Measurements from ENCODE around the gene PLA2G12A. TPM values are rescaled to one million over a fixed set of nuclear protein-coding genes. Genes with fewer than 3 reads are reported as not detected.

The PLA2G12A gene
- polyA plus RNA-seq, 1 of the 3 experiments (the other 2 are of a cell fraction) = 7.9 TPM

DNA sequence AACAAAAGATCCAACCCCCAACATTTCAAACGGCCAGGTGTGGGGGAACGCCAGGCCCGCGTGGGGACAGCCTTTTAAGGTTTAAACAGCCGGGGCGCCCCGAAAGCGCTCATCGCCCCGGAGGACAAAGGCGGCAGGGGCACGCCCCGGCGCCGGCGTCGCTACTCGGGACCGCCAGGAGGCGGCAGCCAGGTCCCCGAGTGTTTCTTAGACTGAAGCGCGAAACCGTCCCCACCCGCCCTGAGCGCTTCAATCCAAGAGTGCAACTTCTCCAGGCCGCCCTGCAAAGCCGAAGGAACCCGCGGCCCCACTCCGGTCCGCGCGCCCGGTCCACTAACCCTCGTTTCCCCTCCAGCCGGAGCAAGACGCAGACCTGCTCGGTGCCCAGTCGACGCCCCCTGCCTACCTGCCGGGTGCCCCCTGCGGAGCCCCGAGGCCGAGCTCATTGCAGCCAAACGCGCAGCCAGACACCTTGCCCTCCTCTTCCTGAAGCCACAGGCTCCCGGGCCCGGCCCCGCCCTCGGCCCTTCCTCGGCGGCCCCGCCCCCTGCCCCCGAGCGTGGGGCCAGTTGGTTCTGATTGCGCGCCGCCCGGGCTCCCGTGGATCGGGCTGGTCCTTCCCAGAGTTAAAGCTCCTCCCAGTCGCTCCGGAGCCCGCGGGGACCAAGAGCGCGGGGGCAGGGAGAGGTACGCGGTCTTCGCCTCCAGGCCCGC is 26.8 kb downstream of the PLA2G12A start, which contains the start of gene CASP6 (continued):
- TF ChIP-seq, protein P1, sequence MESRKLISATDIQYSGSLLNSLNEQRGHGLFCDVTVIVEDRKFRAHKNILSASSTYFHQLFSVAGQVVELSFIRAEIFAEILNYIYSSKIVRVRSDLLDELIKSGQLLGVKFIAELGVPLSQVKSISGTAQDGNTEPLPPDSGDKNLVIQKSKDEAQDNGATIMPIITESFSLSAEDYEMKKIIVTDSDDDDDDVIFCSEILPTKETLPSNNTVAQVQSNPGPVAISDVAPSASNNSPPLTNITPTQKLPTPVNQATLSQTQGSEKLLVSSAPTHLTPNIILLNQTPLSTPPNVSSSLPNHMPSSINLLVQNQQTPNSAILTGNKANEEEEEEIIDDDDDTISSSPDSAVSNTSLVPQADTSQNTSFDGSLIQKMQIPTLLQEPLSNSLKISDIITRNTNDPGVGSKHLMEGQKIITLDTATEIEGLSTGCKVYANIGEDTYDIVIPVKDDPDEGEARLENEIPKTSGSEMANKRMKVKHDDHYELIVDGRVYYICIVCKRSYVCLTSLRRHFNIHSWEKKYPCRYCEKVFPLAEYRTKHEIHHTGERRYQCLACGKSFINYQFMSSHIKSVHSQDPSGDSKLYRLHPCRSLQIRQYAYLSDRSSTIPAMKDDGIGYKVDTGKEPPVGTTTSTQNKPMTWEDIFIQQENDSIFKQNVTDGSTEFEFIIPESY (IDR thresholded peaks at IDR 0.05; ENCODE audit: borderline replicate concordance, low read depth) = no peak
- TF ChIP-seq POLR2AphosphoS5 (IDR thresholded peaks at IDR 0.05; ENCODE audit: low read depth, low read length) = peak; percentile 51; the same call in 1 of the 2 replicates
- TF ChIP-seq JUND (IDR thresholded peaks at IDR 0.05) = no peak
- TF ChIP-seq, protein P2, sequence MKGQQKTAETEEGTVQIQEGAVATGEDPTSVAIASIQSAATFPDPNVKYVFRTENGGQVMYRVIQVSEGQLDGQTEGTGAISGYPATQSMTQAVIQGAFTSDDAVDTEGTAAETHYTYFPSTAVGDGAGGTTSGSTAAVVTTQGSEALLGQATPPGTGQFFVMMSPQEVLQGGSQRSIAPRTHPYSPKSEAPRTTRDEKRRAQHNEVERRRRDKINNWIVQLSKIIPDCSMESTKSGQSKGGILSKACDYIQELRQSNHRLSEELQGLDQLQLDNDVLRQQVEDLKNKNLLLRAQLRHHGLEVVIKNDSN (IDR thresholded peaks at IDR 0.05; ENCODE audit: borderline replicate concordance, low read depth) = no peak
- TF ChIP-seq, protein P3, sequence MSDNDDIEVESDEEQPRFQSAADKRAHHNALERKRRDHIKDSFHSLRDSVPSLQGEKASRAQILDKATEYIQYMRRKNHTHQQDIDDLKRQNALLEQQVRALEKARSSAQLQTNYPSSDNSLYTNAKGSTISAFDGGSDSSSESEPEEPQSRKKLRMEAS (IDR thresholded peaks at IDR 0.05; ENCODE audit: low read depth) = peak; percentile 32; the same call in 1 of the 2 replicates
- no peak for TF ChIP-seq NRF1 (IDR thresholded peaks at IDR 0.05; ENCODE audit: low read depth, low read length)
- no peak for TF ChIP-seq TAF1 (IDR thresholded peaks at IDR 0.05; ENCODE audit: borderline replicate concordance, low read depth, low read length)
- TF ChIP-seq GATA2 (CRISPR knock-in tag; IDR thresholded peaks at IDR 0.05) = no peak
- no peak for TF ChIP-seq EZH2phosphoT487 (IDR thresholded peaks at IDR 0.05; ENCODE audit: borderline replicate concordance, low read depth)
- TF ChIP-seq, protein P4, sequence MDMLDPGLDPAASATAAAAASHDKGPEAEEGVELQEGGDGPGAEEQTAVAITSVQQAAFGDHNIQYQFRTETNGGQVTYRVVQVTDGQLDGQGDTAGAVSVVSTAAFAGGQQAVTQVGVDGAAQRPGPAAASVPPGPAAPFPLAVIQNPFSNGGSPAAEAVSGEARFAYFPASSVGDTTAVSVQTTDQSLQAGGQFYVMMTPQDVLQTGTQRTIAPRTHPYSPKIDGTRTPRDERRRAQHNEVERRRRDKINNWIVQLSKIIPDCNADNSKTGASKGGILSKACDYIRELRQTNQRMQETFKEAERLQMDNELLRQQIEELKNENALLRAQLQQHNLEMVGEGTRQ (IDR thresholded peaks at IDR 0.05; ENCODE audit: borderline replicate concordance, low read depth, low read length) = no peak
- no peak for TF ChIP-seq RFX5 (IDR thresholded peaks at IDR 0.05; ENCODE audit: low read length)
- peak; percentile 52 for TF ChIP-seq SMC3 (IDR thresholded peaks at IDR 0.05; ENCODE audit: low read depth, low read length)
- no peak for TF ChIP-seq FOSL2 (IDR thresholded peaks at IDR 0.05; ENCODE audit: borderline replicate concordance, low read depth)
- TF ChIP-seq, protein P5, sequence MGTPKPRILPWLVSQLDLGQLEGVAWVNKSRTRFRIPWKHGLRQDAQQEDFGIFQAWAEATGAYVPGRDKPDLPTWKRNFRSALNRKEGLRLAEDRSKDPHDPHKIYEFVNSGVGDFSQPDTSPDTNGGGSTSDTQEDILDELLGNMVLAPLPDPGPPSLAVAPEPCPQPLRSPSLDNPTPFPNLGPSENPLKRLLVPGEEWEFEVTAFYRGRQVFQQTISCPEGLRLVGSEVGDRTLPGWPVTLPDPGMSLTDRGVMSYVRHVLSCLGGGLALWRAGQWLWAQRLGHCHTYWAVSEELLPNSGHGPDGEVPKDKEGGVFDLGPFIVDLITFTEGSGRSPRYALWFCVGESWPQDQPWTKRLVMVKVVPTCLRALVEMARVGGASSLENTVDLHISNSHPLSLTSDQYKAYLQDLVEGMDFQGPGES (IDR thresholded peaks at IDR 0.05; ENCODE audit: low read depth, low read length) = no peak
- no peak for TF ChIP-seq FOXJ3 (CRISPR knock-in tag; IDR thresholded peaks at IDR 0.05)
- TF ChIP-seq FOXM1 (IDR thresholded peaks at IDR 0.05; ENCODE audit: low read depth) = no peak
- no peak for TF ChIP-seq TEAD4 (IDR thresholded peaks at IDR 0.05; ENCODE audit: borderline replicate concordance, insufficient read depth)

All from SK-N-SH (cell line).